HepG2 (cell line): ENCODE measurements around the gene HOTAIR. TPM values are rescaled to one million over a fixed set of nuclear protein-coding genes. Genes with fewer than 3 reads are reported as not detected.

ENCODE experiments used
- ATAC-seq: fragments of 200-7000 bp; cut with Tn5 transposase; 3 replicates; pipeline ENCODE4 v1.9.1; 2020; ENCODE audit warnings: mild to moderate bottlenecking, moderate library complexity
- BruUV-seq: library from RNA; stranded (reverse); fragments of 400-500 nt; replicated peaks from 2 replicates; lab custom pipeline; 2021; lab: Mats Ljungman, UMichigan
- CTCF ChIA-PET: fragments of 300-600 bp; formaldehyde crosslinking; extraction: SDS; loops from one replicate; lab custom pipeline; 2021; ENCODE audit warnings: low total read pairs, inconsistent platforms, low intra/inter-chr PET ratio; lab: Yijun Ruan, JAX
- POLR2A ChIA-PET: fragments of 350-600 bp; sonication (Branson Sonifier 250); formaldehyde crosslinking; loops from one replicate; lab custom pipeline; 2020; ENCODE audit warnings: antibody characterized with exemption, inconsistent platforms; lab: Yijun Ruan, JAX
- DNase-seq: peaks from one replicate; pipeline ENCODE4 v3.0.0-alpha.2; 2015; ENCODE audit warnings: low spot score
- FAIRE-seq: peaks from 3 replicates; lab custom pipeline; 2011; peaks lifted over from hg19 to GRCh38; lab: Jason Lieb, UNC
- H2AFZ ChIP-seq: one replicate; pipeline ENCODE4 v1.6.1; 2011; ENCODE audit warnings: low read length, inconsistent platforms
- H3K27ac ChIP-seq: fragments of 300-600 bp; 3 replicates; pipeline ENCODE4 v1.8.0; 2011; ENCODE audit warnings: mixed run types, mild to moderate bottlenecking, mixed read lengths, low read length, inconsistent platforms; ENCODE audit not compliant: insufficient read depth; ENCODE audit errors: extremely low read length
- H3K27me3 ChIP-seq, 2 experiments: fragments of 200-600 bp in 1 of 2; 2 replicates in 1 of 2; 3 replicates in 1 of 2; pipeline versions ENCODE4 v1.6.0 to v1.8.0; 2011; ENCODE audit warnings: low read length in 2 of 2, mild to moderate bottlenecking in 2 of 2, moderate library complexity in 2 of 2, inconsistent platforms in 1 of 2; ENCODE audit not compliant: insufficient read depth in 2 of 2, control insufficient read depth in 1 of 2
- H3K36me3 ChIP-seq, 2 experiments: fragments of 200-600 bp in 1 of 2; replicated peaks in 1 of 2; 2 replicates in 1 of 2; 3 replicates in 1 of 2; pipeline versions ENCODE4 v1.5.1 to v1.8.0; 2011; ENCODE audit warnings: low read length in 2 of 2, inconsistent platforms in 1 of 2; ENCODE audit not compliant: insufficient read depth in 2 of 2, control insufficient read depth in 1 of 2
- H3K4me1 ChIP-seq: 2 replicates; pipeline ENCODE4 v1.5.1; 2012; ENCODE audit warnings: low read length, inconsistent platforms; ENCODE audit not compliant: insufficient read depth
- H3K4me2 ChIP-seq: 2 replicates; pipeline ENCODE4 v1.6.0; 2011; ENCODE audit warnings: low read depth, low read length, inconsistent platforms
- H3K4me3 ChIP-seq, 3 experiments: fragments of 200-600 bp in 1 of 3; sonication (generic), shearing (Covaris generic) in 1 of 3; replicated peaks in 1 of 3; 2 replicates each; pipeline ENCODE4 v1.5.1; 2011 to 2016; ENCODE audit warnings: low read length in 3 of 3, inconsistent platforms in 2 of 3, low read depth in 2 of 3, mild to moderate bottlenecking in 2 of 3, control low read depth in 1 of 3, mixed read lengths in 1 of 3; ENCODE audit not compliant: insufficient read depth in 1 of 3
- H3K79me2 ChIP-seq: one replicate; pipeline ENCODE4 v1.6.1; 2011; ENCODE audit warnings: low read length, inconsistent platforms; ENCODE audit not compliant: insufficient read depth
- H3K9ac ChIP-seq: 2 replicates; pipeline ENCODE4 v1.6.0; 2011; ENCODE audit warnings: mild to moderate bottlenecking, low read depth, low read length, inconsistent platforms; ENCODE audit not compliant: insufficient read depth
- H3K9me3 ChIP-seq: 2 replicates; pipeline ENCODE4 v1.5.1; 2012; ENCODE audit warnings: mild to moderate bottlenecking, low read length
- H4K20me1 ChIP-seq: 2 replicates; pipeline ENCODE4 v1.6.0; 2011; ENCODE audit warnings: inconsistent platforms, mild to moderate bottlenecking, low read length, moderate library complexity; ENCODE audit not compliant: insufficient read depth
- CCAR2 ChIP-seq: fragments of 200-400 bp; formaldehyde crosslinking; optimal IDR thresholded peaks from 2 replicates; pipeline ENCODE3; 2018; ENCODE audit warnings: low read depth, mild to moderate bottlenecking, low read length, moderate library complexity
- MLLT10 ChIP-seq: sonication (generic); formaldehyde crosslinking; IDR thresholded peaks from 2 replicates; pipeline ENCODE4 v1.4.0; 2020; ENCODE audit warnings: missing genetic modification reagents
- ZNF597 ChIP-seq: sonication (generic); formaldehyde crosslinking; IDR thresholded peaks from 2 replicates; pipeline ENCODE4 v1.5.0; 2020; ENCODE audit warnings: missing genetic modification reagents
- WGBS: methylation state at CpG from one replicate; pipeline ENCODE4 v1.1.6; 2017; ENCODE audit warnings: low lambda C conversion rate; 5-methylcytosine and 5-hydroxymethylcytosine counted together
- in situ Hi-C: cut with HindIII; loops from 2 replicates; pipeline ENCODE4 v1.10.0; 2017; ENCODE audit warnings: low pct_unique_long_range_greater_than_20kb; ENCODE audit not compliant: extremely low pct_ligation_motif_present
- intact Hi-C: fragments of 100-400 bp; cut with micrococcal nuclease; formaldehyde crosslinking; loops from one replicate; pipeline ENCODE4 v1.10.0; 2022; ENCODE audit not compliant: unreplicated experiment
- polyA plus RNA-seq, 8 experiments: library from polyadenylated mRNA; depleted of rRNA in 3 of 8; stranded (reverse) in 7 of 8; unstranded in 1 of 8; fragments of >200 nt; fragmentation: Illumina TruSeq in 4 of 8; extraction: Trizol in 4 of 8; gene quantifications; 2 replicates each; pipeline versions ENCODE4 v1.2.1 to v1.2.3, GENCODE V29; 2011 to 2016; ENCODE audit warnings: low read depth in 4 of 8, missing spikeins in 1 of 8, mixed read lengths in 1 of 8; ENCODE audit not compliant: insufficient read depth in 1 of 8
- total RNA-seq, 5 experiments: library from RNA; depleted of rRNA; stranded (reverse); fragments of >200 nt; fragmentation: Illumina TruSeq; extraction: Trizol; gene quantifications; 2 replicates each; pipeline ENCODE4 v1.2.3, GENCODE V29; 2016; ENCODE audit warnings: low read depth in 1 of 5
- TF ChIP-seq, protein P1 (sequence below): sonication (generic); formaldehyde crosslinking; IDR thresholded peaks from 2 replicates; pipeline ENCODE4 v1.5.0; 2020; ENCODE audit warnings: mild to moderate bottlenecking, missing genetic modification reagents, borderline replicate concordance
- TF ChIP-seq, protein P2 (sequence below): sonication (generic); formaldehyde crosslinking; IDR thresholded peaks from 2 replicates; pipeline ENCODE4 v1.5.1; 2020; ENCODE audit warnings: mild to moderate bottlenecking, moderate library complexity, missing genetic modification reagents

The HOTAIR gene
- total and polyA plus RNA-seq, 2 of the 13 experiments (the other 11 are each of a cell fraction or from before 2014, with no cell fraction given) = not detected

DNA sequence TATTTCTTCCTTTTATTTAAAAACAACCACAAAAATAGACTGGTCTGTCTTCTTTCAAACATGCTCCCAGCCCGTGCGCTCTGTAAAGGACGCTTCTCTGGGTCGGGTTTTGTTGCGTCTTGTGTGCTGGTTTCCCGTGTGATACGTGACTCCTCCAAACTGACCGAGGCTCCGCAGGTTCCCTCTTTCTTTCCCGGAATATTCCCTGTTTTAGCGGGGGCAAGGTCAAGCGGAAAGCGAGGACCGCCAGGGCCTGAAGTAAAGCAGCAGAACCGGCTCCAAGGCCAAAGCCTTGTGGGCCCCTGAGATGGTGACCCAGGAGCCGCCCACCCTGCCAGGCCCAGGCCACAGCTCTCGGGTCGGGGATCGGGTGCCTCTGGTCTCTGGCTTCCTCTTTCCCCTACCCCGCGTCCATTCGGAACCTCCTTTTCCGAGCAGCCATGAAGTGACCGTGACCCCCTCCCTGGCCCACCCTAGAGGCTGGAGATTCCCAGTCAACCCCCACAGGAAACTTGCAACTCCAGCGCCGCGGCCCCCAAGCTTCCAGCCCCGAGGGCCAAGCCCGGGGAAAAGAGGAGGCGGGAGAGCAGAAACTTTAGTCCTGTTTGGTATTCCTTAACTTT is 9.3 kb upstream of the HOTAIR start:
- no peak for TF ChIP-seq ZNF597 (CRISPR knock-in tag)
- TF ChIP-seq, protein P1, sequence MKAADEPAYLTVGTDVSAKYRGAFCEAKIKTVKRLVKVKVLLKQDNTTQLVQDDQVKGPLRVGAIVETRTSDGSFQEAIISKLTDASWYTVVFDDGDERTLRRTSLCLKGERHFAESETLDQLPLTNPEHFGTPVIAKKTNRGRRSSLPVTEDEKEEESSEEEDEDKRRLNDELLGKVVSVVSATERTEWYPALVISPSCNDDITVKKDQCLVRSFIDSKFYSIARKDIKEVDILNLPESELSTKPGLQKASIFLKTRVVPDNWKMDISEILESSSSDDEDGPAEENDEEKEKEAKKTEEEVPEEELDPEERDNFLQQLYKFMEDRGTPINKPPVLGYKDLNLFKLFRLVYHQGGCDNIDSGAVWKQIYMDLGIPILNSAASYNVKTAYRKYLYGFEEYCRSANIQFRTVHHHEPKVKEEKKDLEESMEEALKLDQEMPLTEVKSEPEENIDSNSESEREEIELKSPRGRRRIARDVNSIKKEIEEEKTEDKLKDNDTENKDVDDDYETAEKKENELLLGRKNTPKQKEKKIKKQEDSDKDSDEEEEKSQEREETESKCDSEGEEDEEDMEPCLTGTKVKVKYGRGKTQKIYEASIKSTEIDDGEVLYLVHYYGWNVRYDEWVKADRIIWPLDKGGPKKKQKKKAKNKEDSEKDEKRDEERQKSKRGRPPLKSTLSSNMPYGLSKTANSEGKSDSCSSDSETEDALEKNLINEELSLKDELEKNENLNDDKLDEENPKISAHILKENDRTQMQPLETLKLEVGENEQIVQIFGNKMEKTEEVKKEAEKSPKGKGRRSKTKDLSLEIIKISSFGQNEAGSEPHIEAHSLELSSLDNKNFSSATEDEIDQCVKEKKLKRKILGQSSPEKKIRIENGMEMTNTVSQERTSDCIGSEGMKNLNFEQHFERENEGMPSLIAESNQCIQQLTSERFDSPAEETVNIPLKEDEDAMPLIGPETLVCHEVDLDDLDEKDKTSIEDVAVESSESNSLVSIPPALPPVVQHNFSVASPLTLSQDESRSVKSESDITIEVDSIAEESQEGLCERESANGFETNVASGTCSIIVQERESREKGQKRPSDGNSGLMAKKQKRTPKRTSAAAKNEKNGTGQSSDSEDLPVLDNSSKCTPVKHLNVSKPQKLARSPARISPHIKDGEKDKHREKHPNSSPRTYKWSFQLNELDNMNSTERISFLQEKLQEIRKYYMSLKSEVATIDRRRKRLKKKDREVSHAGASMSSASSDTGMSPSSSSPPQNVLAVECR (CRISPR knock-in tag) = no peak
- TF ChIP-seq MLLT10 (CRISPR knock-in tag) = no peak
- TF ChIP-seq CCAR2 = no peak
- TF ChIP-seq, protein P2, sequence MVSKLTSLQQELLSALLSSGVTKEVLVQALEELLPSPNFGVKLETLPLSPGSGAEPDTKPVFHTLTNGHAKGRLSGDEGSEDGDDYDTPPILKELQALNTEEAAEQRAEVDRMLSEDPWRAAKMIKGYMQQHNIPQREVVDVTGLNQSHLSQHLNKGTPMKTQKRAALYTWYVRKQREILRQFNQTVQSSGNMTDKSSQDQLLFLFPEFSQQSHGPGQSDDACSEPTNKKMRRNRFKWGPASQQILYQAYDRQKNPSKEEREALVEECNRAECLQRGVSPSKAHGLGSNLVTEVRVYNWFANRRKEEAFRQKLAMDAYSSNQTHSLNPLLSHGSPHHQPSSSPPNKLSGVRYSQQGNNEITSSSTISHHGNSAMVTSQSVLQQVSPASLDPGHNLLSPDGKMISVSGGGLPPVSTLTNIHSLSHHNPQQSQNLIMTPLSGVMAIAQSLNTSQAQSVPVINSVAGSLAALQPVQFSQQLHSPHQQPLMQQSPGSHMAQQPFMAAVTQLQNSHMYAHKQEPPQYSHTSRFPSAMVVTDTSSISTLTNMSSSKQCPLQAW (CRISPR knock-in tag) = no peak
- Histone ChIP-seq H3K36me3 (no peaks in the 10 kb centered on the region), H3K4me1 (peaks cover 36% of the 10 kb centered on the region), H3K27ac (no peak overlapping the region), H3K27me3 (peaks cover 5 to 46% of the 10 kb centered on the region in 2 experiments), H3K9me3 (no peaks in the 10 kb centered on the region), H3K4me2 (no peak overlapping the region), H3K4me3 (no peak overlapping the region), H3K79me2 (no peaks in the 10 kb centered on the region), H3K9ac (no peak overlapping the region), H2AFZ (no peak overlapping the region), H4K20me1 (no peaks in the 10 kb centered on the region)
- ATAC-seq (no peak), FAIRE-seq (no peak), DNase-seq (no peak)
- BruUV-seq = no TSS peak
- POLR2A ChIA-PET = no interaction called here
- in situ Hi-C loops = no loop called here
- intact Hi-C loops = no loop called here
- CTCF ChIA-PET = interaction anchor here (0.9 to 2.3 kb wide), 3 partner anchors 217 to 233 kb away, joined by 3 to 12 read pairs (median 8); no protein-coding TSS in a partner anchor
- WGBS = 77% methylated on average over 27 of the region's 30 CpGs
